SU-DHL-6 (cell line): ENCODE measurements around the gene ID1.
"Not testable (repeated sequence)": the region's sequence is repeated elsewhere in the genome, so short reads cannot be mapped to it uniquely, and the experiment has no call there.

Source experiments
- CTCF ChIP-seq: fragments of 200-600 bp; sonication (generic); IDR thresholded peaks from one replicate; pipeline ENCODE4 v1.5.1; 2017; ENCODE audit warnings: antibody characterized with exemption, mild to moderate bottlenecking, low read length, moderate library complexity; ENCODE audit not compliant: insufficient read depth, poor library complexity, severe bottlenecking
- EZH2phosphoT487 ChIP-seq: fragments of 200-600 bp; sonication (generic), shearing (Covaris generic); conservative IDR thresholded peaks from 2 replicates; pipeline ENCODE4 v1.6.1; 2018; ENCODE audit warnings: mild to moderate bottlenecking, antibody characterized with exemption, low read length, moderate library complexity, mixed read lengths

- TF ChIP-seq EZH2phosphoT487, CTCF: not testable (repeated sequence)
These were observed 7.2 kb downstream of the ID1 start for GRCh38 chr20:31612271-31612640.
